ENCODE measurements around the gene IGIP.

Gene IGIP

GRCh38 chr5:140106805-140107311 is 18.9 kb upstream of the IGIP start:
- TF ChIP-seq, protein P1, sequence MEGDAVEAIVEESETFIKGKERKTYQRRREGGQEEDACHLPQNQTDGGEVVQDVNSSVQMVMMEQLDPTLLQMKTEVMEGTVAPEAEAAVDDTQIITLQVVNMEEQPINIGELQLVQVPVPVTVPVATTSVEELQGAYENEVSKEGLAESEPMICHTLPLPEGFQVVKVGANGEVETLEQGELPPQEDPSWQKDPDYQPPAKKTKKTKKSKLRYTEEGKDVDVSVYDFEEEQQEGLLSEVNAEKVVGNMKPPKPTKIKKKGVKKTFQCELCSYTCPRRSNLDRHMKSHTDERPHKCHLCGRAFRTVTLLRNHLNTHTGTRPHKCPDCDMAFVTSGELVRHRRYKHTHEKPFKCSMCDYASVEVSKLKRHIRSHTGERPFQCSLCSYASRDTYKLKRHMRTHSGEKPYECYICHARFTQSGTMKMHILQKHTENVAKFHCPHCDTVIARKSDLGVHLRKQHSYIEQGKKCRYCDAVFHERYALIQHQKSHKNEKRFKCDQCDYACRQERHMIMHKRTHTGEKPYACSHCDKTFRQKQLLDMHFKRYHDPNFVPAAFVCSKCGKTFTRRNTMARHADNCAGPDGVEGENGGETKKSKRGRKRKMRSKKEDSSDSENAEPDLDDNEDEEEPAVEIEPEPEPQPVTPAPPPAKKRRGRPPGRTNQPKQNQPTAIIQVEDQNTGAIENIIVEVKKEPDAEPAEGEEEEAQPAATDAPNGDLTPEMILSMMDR (IDR thresholded peaks at IDR 0.05; ENCODE audit: borderline replicate concordance, insufficient read depth, low read depth, low read length), result no peak
- H3K4me3 ChIP-seq (ENCODE audit: low read depth, low read length), result peak overlapping the region; percentile 68

- TF ChIP-seq, protein P1 (IDR thresholded peaks at IDR 0.05; ENCODE audit: borderline replicate concordance, insufficient read depth, low read depth, low read length), result peak; percentile 28; the same call in 1 of the 2 replicates
Observed at GRCh38 chr5:140107312-140108092, 18.2 kb upstream of the IGIP start.

GRCh38 chr5:140108093-140109017 is 17.4 kb upstream of the IGIP start:
- peak overlapping the region; percentile 68 for H3K4me3 ChIP-seq (ENCODE audit: low read depth, low read length)
- TF ChIP-seq, protein P1 (IDR thresholded peaks at IDR 0.05; ENCODE audit: borderline replicate concordance, insufficient read depth, low read depth, low read length), result no peak

More at GRCh38 chr5:140107312-140108092, 18.2 kb upstream of the IGIP start:
- peak overlapping the region; percentile 68 for H3K4me3 ChIP-seq (ENCODE audit: low read depth, low read length)

DNA sequence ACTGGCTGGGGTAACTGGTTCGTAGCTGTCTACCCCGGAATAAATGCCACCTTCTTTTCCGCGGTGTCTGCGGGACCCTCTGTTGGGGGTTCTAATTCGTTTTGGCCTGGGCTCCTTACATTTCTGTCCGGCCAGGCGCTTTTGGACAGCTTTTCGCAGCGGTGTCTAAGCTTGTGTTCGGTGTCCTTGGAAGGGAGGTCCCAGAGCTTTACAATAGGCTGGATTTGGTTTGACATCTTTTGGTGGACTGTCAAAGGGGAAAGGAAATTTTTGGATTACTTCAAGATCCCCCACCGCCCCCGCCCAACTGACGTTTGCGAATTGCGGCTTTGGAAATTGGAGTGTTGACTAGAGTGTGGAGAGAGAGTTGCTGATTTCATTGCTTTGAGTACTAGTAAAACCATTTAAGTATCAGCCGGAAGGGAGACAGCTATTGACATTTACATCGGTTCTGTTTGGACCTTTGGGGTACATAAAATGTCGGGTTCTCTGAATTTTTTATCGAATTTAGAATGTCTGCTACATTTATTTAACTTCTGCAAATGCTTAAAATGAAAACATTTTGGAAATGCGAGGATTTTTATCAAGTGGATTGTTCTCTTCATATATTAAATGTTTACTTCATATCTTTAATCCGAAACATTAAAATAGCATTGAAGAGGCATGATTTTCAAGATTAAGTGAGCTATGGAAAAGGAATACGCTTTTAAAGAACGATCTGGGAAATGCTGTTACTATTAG is 16.5 kb upstream of the IGIP start:
- peak overlapping the region; percentile 68 for H3K4me3 ChIP-seq (ENCODE audit: low read depth, low read length)

GRCh38 chr5:140109759-140110645 is 15.7 kb upstream of the IGIP start:
- TF ChIP-seq, protein P1 (IDR thresholded peaks at IDR 0.05; ENCODE audit: borderline replicate concordance, insufficient read depth, low read depth, low read length), result no peak
- peak overlapping the region; percentile 15 for H3K4me3 ChIP-seq (ENCODE audit: low read depth, low read length)

More for the DNA sequence above, 16.5 kb upstream of the IGIP start:
- TF ChIP-seq, protein P1 (IDR thresholded peaks at IDR 0.05; ENCODE audit: borderline replicate concordance, insufficient read depth, low read depth, low read length), result no peak

DNA sequence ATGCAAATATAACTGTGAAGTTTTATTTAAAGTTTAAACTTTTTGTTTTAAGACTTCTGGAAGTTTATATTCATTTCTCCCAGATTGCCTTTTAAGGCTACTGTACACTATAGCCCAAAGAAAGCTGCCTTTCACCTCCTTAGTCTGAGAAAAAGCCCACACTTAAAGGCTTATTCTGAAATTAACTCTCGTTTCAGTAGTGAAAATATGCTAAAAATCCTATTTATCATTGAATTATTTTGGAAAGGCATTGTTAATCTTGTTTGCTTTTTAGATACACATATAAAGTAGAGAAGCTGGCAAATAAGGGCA is 15.1 kb upstream of the IGIP start:
- H3K4me3 ChIP-seq (ENCODE audit: low read depth, low read length), result no peak overlapping the region
- TF ChIP-seq, protein P1 (IDR thresholded peaks at IDR 0.05; ENCODE audit: borderline replicate concordance, insufficient read depth, low read depth, low read length), result no peak

Measured in GM12875 (cell line).